GM12878 (cell line): ENCODE measurements around the gene PROX1. TPM values are rescaled to one million over a fixed set of nuclear protein-coding genes. Genes with fewer than 3 reads are reported as not detected.

Experiments
- ATAC-seq: fragments of 200-7000 bp; cut with Tn5 transposase; 3 replicates; pipeline ENCODE4 v1.9.1; 2020; ENCODE audit warnings: mild to moderate bottlenecking, moderate library complexity
- BruUV-seq: library from RNA; stranded (reverse); fragments of 400-500 nt; replicated peaks from 2 replicates; lab custom pipeline; 2021; lab: Mats Ljungman, UMichigan
- CTCF ChIA-PET: fragments of 300-600 bp; sonication (Branson Sonifier 250); formaldehyde crosslinking; extraction: SDS; loops from one replicate; lab custom pipeline; 2021; ENCODE audit warnings: inconsistent platforms; lab: Yijun Ruan, JAX
- POLR2A ChIA-PET: fragments of 350-600 bp; formaldehyde crosslinking; extraction: SDS; loops from one replicate; lab custom pipeline; 2021; ENCODE audit warnings: inconsistent platforms; lab: Charles Lee
- RAD21 ChIA-PET: fragments of 300-600 bp; sonication (Branson Sonifier 250); formaldehyde crosslinking; loops from one replicate; lab custom pipeline; 2023; ENCODE audit warnings: antibody characterized with exemption; ENCODE audit not compliant: unreplicated experiment; lab: Charles Lee
- SMC1A ChIA-PET: fragments of 300-600 bp; sonication (Branson Sonifier 250); formaldehyde crosslinking; loops from one replicate; lab custom pipeline; 2023; ENCODE audit not compliant: unreplicated experiment, uncharacterized antibody; lab: Charles Lee
- DNase-seq: peaks from one replicate; pipeline ENCODE4 v3.0.0-alpha.2; 2011; ENCODE audit warnings: low read depth, low spot score
- FAIRE-seq: peaks from 3 replicates; lab custom pipeline; 2011; peaks lifted over from hg19 to GRCh38; lab: Jason Lieb, UNC
- H2AFZ ChIP-seq: 2 replicates; pipeline ENCODE4 v1.6.0; 2011; ENCODE audit warnings: low read depth, low read length, control low read depth; ENCODE audit not compliant: control insufficient read depth
- H3K27ac ChIP-seq: 2 replicates; pipeline ENCODE4 v1.5.1; 2011; ENCODE audit warnings: control low read depth; ENCODE audit not compliant: control insufficient read depth, insufficient read depth
- H3K27me3 ChIP-seq, 2 experiments: replicated peaks in 1 of 2; 2 replicates each; pipeline versions ENCODE4 v1.6.0 to v1.6.1; 2011; ENCODE audit warnings: low read length in 1 of 2; ENCODE audit not compliant: control insufficient read depth in 2 of 2, insufficient read depth in 2 of 2
- H3K36me3 ChIP-seq, 2 experiments: 2 replicates each; pipeline ENCODE4 v1.5.1; 2011; ENCODE audit warnings: low read length in 1 of 2; ENCODE audit not compliant: control insufficient read depth in 2 of 2, insufficient read depth in 2 of 2
- H3K4me1 ChIP-seq: 2 replicates; pipeline ENCODE4 v1.6.1; 2011; ENCODE audit warnings: mild to moderate bottlenecking, low read length, moderate library complexity, mixed read lengths; ENCODE audit not compliant: control insufficient read depth, insufficient read depth
- H3K4me2 ChIP-seq: 2 replicates; pipeline ENCODE4 v1.6.0; 2011; ENCODE audit warnings: control low read depth; ENCODE audit not compliant: control insufficient read depth, insufficient read depth
- H3K4me3 ChIP-seq: fragments of 200-600 bp; sonication (generic); 2 replicates; pipeline ENCODE4 v1.5.1; 2016
- H3K79me2 ChIP-seq: 2 replicates; pipeline ENCODE4 v1.6.0; 2011; ENCODE audit warnings: low read length; ENCODE audit not compliant: control insufficient read depth, insufficient read depth
- H3K9ac ChIP-seq: 2 replicates; pipeline ENCODE4 v1.8.0; 2011; ENCODE audit warnings: low read length, control low read depth, mixed read lengths; ENCODE audit not compliant: control insufficient read depth, insufficient read depth
- H3K9me3 ChIP-seq: replicated peaks from 3 replicates; pipeline ENCODE4 v1.5.1; 2011; ENCODE audit warnings: mild to moderate bottlenecking, low read length; ENCODE audit not compliant: control insufficient read depth, insufficient read depth
- H4K20me1 ChIP-seq: 2 replicates; pipeline ENCODE4 v1.6.0; 2011; ENCODE audit not compliant: control insufficient read depth, insufficient read depth
- E2F8 ChIP-seq: fragments of 450-650 bp; IDR thresholded peaks from 2 replicates; pipeline ENCODE4 v1.6.1; 2018; ENCODE audit warnings: mild to moderate bottlenecking, low read depth, moderate library complexity; ENCODE audit not compliant: partially characterized antibody
- E4F1 ChIP-seq: fragments of 450-650 bp; IDR thresholded peaks from 2 replicates; pipeline ENCODE4 v1.6.1; 2018; ENCODE audit warnings: borderline replicate concordance, mild to moderate bottlenecking; ENCODE audit not compliant: partially characterized antibody
- KLF5 ChIP-seq: fragments of 450-650 bp; IDR thresholded peaks from 2 replicates; pipeline ENCODE4 v1.6.1; 2014; ENCODE audit warnings: mild to moderate bottlenecking; ENCODE audit not compliant: partially characterized antibody
- RFX5 ChIP-seq: IDR thresholded peaks from 2 replicates; pipeline ENCODE4 v1.6.1; 2011; ENCODE audit warnings: low read depth, low read length, improper control_type of control experiment
- SMARCA5 ChIP-seq: fragments of 450-650 bp; IDR thresholded peaks from 2 replicates; pipeline ENCODE4 v1.6.1; 2017; ENCODE audit warnings: mild to moderate bottlenecking
- SUPT20H ChIP-seq: IDR thresholded peaks from 2 replicates; pipeline ENCODE4 v1.6.1; 2011; ENCODE audit warnings: low read depth, mild to moderate bottlenecking, low read length, moderate library complexity, borderline replicate concordance; ENCODE audit not compliant: control insufficient read depth
- TCF7 ChIP-seq: IDR thresholded peaks from 2 replicates; pipeline ENCODE4 v1.6.1; 2014; ENCODE audit warnings: antibody characterized with exemption, borderline replicate concordance
- WGBS: methylation state at CpG from one replicate; pipeline ENCODE4 v1.1.6; 2016; ENCODE audit warnings: low lambda C conversion rate; ENCODE audit not compliant: insufficient replicate concordance, insufficient coverage; ENCODE audit errors: missing lambda C conversion rate; 5-methylcytosine and 5-hydroxymethylcytosine counted together
- in situ Hi-C: fragments of 300-500 bp; cut with MboI; formaldehyde crosslinking; loops from 9 replicates; pipeline ENCODE4 v1.14.3; 2018; ENCODE audit warnings: mixed read lengths
- intact Hi-C: fragments of 100-400 bp; cut with micrococcal nuclease; formaldehyde crosslinking; loops from one replicate; pipeline ENCODE4 v1.14.2; 2022; ENCODE audit not compliant: unreplicated experiment
- polyA plus RNA-seq, 11 experiments: library from polyadenylated mRNA; depleted of rRNA in 4 of 11; unstranded in 6 of 11; stranded (reverse) in 5 of 11; fragments of >200 nt; fragmentation: Nextera tagmentation in 4 of 11; fragmentation: Illumina TruSeq in 1 of 11; extraction: Ambion mirVana in 4 of 11; extraction: Trizol in 1 of 11; gene quantifications; 1 replicate in 1 of 11; 2 replicates in 10 of 11; pipeline versions ENCODE4 v1.2.1 to v1.2.3, GENCODE V29; 2011 to 2016; ENCODE audit warnings: inconsistent platforms in 2 of 11, missing spikeins in 2 of 11, low read depth in 1 of 11
- total RNA-seq, 4 experiments: library from RNA; depleted of rRNA in 3 of 4; stranded (reverse); fragments of >200 nt in 3 of 4; fragmentation: Illumina TruSeq in 1 of 4; extraction: Trizol in 1 of 4; gene quantifications; 2 replicates each; pipeline versions ENCODE4 v1.2.1 to v1.2.3, GENCODE V29; 2013 to 2021

PROX1 gene
- total and polyA plus RNA-seq, 10 of the 15 experiments (the other 5 are each of a cell fraction or from before 2014, with no cell fraction given), result under 0.01 to 0.44 (median 0.03) TPM; not detected in 4

- TF ChIP-seq RFX5 (no peak), E4F1 (no peak), E2F8 (no peak), TCF7 (no peak), KLF5 (no peak), SUPT20H (no peak)
Measured at GRCh38 chr1:214075999-214076707, 88.4 kb downstream of the PROX1 start (continued).

GRCh38 chr1:214076708-214077065 lies 88.9 kb downstream of the PROX1 start:
- Histone ChIP-seq H3K9ac (no peak overlapping the region), H3K4me1 (no peaks in the 10 kb centered on the region), H3K4me2 (no peak overlapping the region)
- DNase-seq (no peak), ATAC-seq (no peak)
- in situ Hi-C loops, result no loop called here
- CTCF ChIA-PET, result interaction anchor here (0.6 kb wide), 1 partner anchor 258 kb away, joined by 7 read pairs; no protein-coding TSS in a partner anchor
- SMC1A ChIA-PET, result no interaction called here
- RAD21 ChIA-PET, result interaction anchor here (0.6 kb wide), 1 partner anchor 620 kb away, joined by 3 read pairs; no protein-coding TSS in a partner anchor
- TF ChIP-seq SMARCA5, result no peak
- TF ChIP-seq, all 136 proteins: peak for 0
- Histone ChIP-seq H3K4me3 (no peak overlapping the region), H3K36me3 (no peaks in the 10 kb centered on the region), H3K9me3 (no peaks in the 10 kb centered on the region), H3K79me2 (no peaks in the 10 kb centered on the region), H2AFZ (no peak overlapping the region), H3K27me3 (no peaks in the 10 kb centered on the region; a peak in 1 of 4 replicates), H4K20me1 (no peaks in the 10 kb centered on the region), H3K27ac (no peak overlapping the region)
- 18% methylated on average over 7 of the region's 7 CpGs for WGBS
- FAIRE-seq, result no peak
- POLR2A ChIA-PET, result no interaction called here
- no TSS peak for BruUV-seq
- intact Hi-C loops, result no loop called here
